Neuronal stem cell (in vitro differentiated cells): ENCODE data around the gene GAPVD1.
"Not testable (repeated sequence)": the region's sequence is repeated elsewhere in the genome, so short reads cannot be mapped to it uniquely, and the experiment has no call there.

ENCODE experiments used
- DNase-seq: peaks from one replicate; pipeline ENCODE4 v3.0.0-alpha.2; 2013; ENCODE audit warnings: low spot score
- H2AFZ ChIP-seq: one replicate; pipeline ENCODE4 v1.6.1; 2013; ENCODE audit warnings: mild to moderate bottlenecking, low read length, inconsistent platforms
- H2AK5ac ChIP-seq: 2 replicates; pipeline ENCODE4 v1.6.1; 2013; ENCODE audit warnings: low read depth, mild to moderate bottlenecking, inconsistent platforms, low read length, moderate library complexity, mixed read lengths
- H2BK120ac ChIP-seq: 2 replicates; pipeline ENCODE4 v1.6.1; 2013; ENCODE audit warnings: low read depth, mild to moderate bottlenecking, inconsistent platforms, low read length, moderate library complexity, mixed read lengths
- H2BK12ac ChIP-seq: one replicate; pipeline ENCODE4 v1.6.1; 2013; ENCODE audit warnings: low read length, inconsistent platforms
- H2BK15ac ChIP-seq: 2 replicates; pipeline ENCODE4 v1.6.1; 2013; ENCODE audit warnings: mild to moderate bottlenecking, low read length, inconsistent platforms, mixed read lengths
- H2BK5ac ChIP-seq: one replicate; pipeline ENCODE4 v1.6.1; 2013; ENCODE audit warnings: inconsistent platforms, mild to moderate bottlenecking, low read length, moderate library complexity
- H3K14ac ChIP-seq: one replicate; pipeline ENCODE4 v1.6.1; 2013; ENCODE audit warnings: low read length, inconsistent platforms
- H3K18ac ChIP-seq: 2 replicates; pipeline ENCODE4 v1.6.1; 2013; ENCODE audit warnings: low read length, inconsistent platforms
- H3K23ac ChIP-seq: 2 replicates; pipeline ENCODE4 v1.6.1; 2013; ENCODE audit warnings: low read depth, mild to moderate bottlenecking, mixed read lengths, low read length, inconsistent platforms; ENCODE audit not compliant: poor library complexity
- H3K27ac ChIP-seq: replicated peaks from 3 replicates; pipeline ENCODE4 v1.5.1; 2013; ENCODE audit warnings: low read length, inconsistent platforms
- H3K27me3 ChIP-seq, 3 experiments: 2 replicates each; pipeline ENCODE4 v1.6.1; 2013; ENCODE audit warnings: low read length in 3 of 3, mild to moderate bottlenecking in 2 of 3, inconsistent platforms in 1 of 3, low read depth in 1 of 3, mixed read lengths in 1 of 3, moderate library complexity in 1 of 3; ENCODE audit not compliant: control insufficient read depth in 3 of 3, insufficient read depth in 3 of 3
- H3K36me3 ChIP-seq, 2 donors: replicated peaks in 1 of 2; 2 replicates each; pipeline ENCODE4 v1.6.1; 2013; ENCODE audit warnings: low read length in 2 of 2; ENCODE audit not compliant: control insufficient read depth in 2 of 2, insufficient read depth in 2 of 2
- H3K4ac ChIP-seq: 2 replicates; pipeline ENCODE4 v1.6.1; 2013; ENCODE audit warnings: inconsistent platforms, mild to moderate bottlenecking, low read length, moderate library complexity
- H3K4me1 ChIP-seq, 2 donors: 1 replicate in 1 of 2; 2 replicates in 1 of 2; pipeline ENCODE4 v1.6.1; 2013; ENCODE audit warnings: low read length in 2 of 2, low read depth in 1 of 2; ENCODE audit not compliant: control insufficient read depth in 2 of 2, insufficient read depth in 1 of 2
- H3K4me2 ChIP-seq: one replicate; pipeline ENCODE4 v1.6.1; 2013; ENCODE audit warnings: mild to moderate bottlenecking, low read length, inconsistent platforms; ENCODE audit not compliant: insufficient read depth, poor library complexity, severe bottlenecking
- H3K4me3 ChIP-seq, 2 donors: 2 replicates each; pipeline ENCODE4 v1.5.1; 2013; ENCODE audit warnings: low read length in 2 of 2, mild to moderate bottlenecking in 2 of 2, inconsistent platforms in 1 of 2, moderate library complexity in 1 of 2
- H3K79me1 ChIP-seq: one replicate; pipeline ENCODE4 v1.6.1; 2013; ENCODE audit warnings: low read depth, mild to moderate bottlenecking, inconsistent platforms, low read length, moderate library complexity
- H3K9ac ChIP-seq: one replicate; pipeline ENCODE4 v1.6.1; 2013; ENCODE audit warnings: mild to moderate bottlenecking, low read depth, low read length, inconsistent platforms; ENCODE audit not compliant: poor library complexity
- H3K9me3 ChIP-seq, 2 donors: replicated peaks in 1 of 2; 2 replicates each; pipeline versions ENCODE3 to v1.6.1; 2013; ENCODE audit warnings: low read length in 2 of 2, mild to moderate bottlenecking in 2 of 2, inconsistent platforms in 1 of 2, low read depth in 1 of 2, mixed read lengths in 1 of 2, moderate library complexity in 1 of 2; ENCODE audit not compliant: control insufficient read depth in 2 of 2, insufficient read depth in 1 of 2
- H4K8ac ChIP-seq: one replicate; pipeline ENCODE4 v1.6.1; 2013; ENCODE audit warnings: low read depth, mild to moderate bottlenecking, inconsistent platforms, low read length, moderate library complexity
- H4K91ac ChIP-seq: one replicate; pipeline ENCODE4 v1.6.1; 2013; ENCODE audit warnings: low read length, low read depth, mild to moderate bottlenecking, inconsistent platforms; ENCODE audit not compliant: poor library complexity
- WGBS, 2 donors: extraction: QIAGEN DNeasy Blood & Tissue Kit; methylation state at CpG; one replicate each; pipeline ENCODE4 v1.1.7; 2013; ENCODE audit warnings: missing lambda C conversion rate in 2 of 2, mixed read lengths in 1 of 2; ENCODE audit not compliant: insufficient read length in 2 of 2, insufficient replicate concordance in 1 of 2; ENCODE audit errors: extremely low coverage in 2 of 2; 5-methylcytosine and 5-hydroxymethylcytosine counted together

GAPVD1 gene

GRCh38 chr9:125399165-125399564, 137.5 kb downstream of the GAPVD1 start:
- no peak overlapping the region for H4K91ac ChIP-seq
- no peaks in the 10 kb centered on the region for H3K9me3 ChIP-seq
- no peak overlapping the region for H3K9ac ChIP-seq
- no peak overlapping the region for H3K4ac ChIP-seq
- no peak overlapping the region for H3K27ac ChIP-seq
- H3K4me3 ChIP-seq: no peak overlapping the region
- H2BK120ac ChIP-seq: no peak overlapping the region
- no peak for DNase-seq
- no peak overlapping the region for H3K23ac ChIP-seq
- no peak overlapping the region for H2BK15ac ChIP-seq
- WGBS, 2 donors: no CpG with 5 or more reads among the region's 12 CpGs
- H3K18ac ChIP-seq: no peak overlapping the region
- H2BK12ac ChIP-seq: no peak overlapping the region
- no peak overlapping the region for H3K4me2 ChIP-seq
- H3K14ac ChIP-seq: no peak overlapping the region
- no peaks in the 10 kb centered on the region for H3K27me3 ChIP-seq
- peak overlapping the region; percentile 57 for H2BK5ac ChIP-seq
- no peaks in the 10 kb centered on the region for H3K4me1 ChIP-seq
- H3K79me1 ChIP-seq: no peaks in the 10 kb centered on the region
- no peak overlapping the region for H4K8ac ChIP-seq
- no peak overlapping the region for H2AFZ ChIP-seq
- H3K36me3 ChIP-seq: no peaks in the 10 kb centered on the region
- peak overlapping the region; percentile 72 for H2AK5ac ChIP-seq

DNA sequence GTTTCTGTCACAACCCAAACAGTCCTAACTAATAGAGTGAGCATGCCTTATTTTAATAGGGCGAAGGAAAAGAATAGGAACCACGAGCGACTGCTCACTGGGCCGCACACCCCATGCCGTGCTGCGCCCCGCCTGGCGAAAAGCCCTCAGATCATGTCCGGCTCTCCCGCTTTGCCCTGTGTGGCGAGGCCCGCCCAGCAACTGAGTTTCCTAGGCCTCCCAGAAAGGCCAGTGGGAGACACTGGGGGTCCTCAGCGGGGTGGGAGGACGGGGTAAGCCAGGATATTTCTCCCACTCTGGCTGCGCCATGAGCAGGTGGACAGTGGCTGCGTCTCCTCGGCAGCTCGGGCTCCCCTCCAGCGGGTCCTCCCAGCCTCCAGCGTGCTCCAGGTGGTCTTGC, 138.0 kb downstream of the GAPVD1 start:
- Histone ChIP-seq H2BK5ac (peak overlapping the region; percentile 57), H3K27me3 (no peaks in the 10 kb centered on the region), H3K79me1 (no peaks in the 10 kb centered on the region), H2BK12ac (peak overlapping the region; percentile 73), H2AFZ (peak overlapping the region; percentile 69), H3K14ac (no peak overlapping the region), H2BK120ac (no peak overlapping the region), H3K36me3 (no peaks in the 10 kb centered on the region), H3K4me3 (peak overlapping the region in 1 of 2 donors; percentile 24), H4K91ac (no peak overlapping the region), H2AK5ac (peak overlapping the region; percentile 72), H3K23ac (peak overlapping the region; percentile 43), H4K8ac (no peak overlapping the region), H3K4ac (peak overlapping the region; percentile 66), H3K9ac (no peak overlapping the region), H2BK15ac (no peak overlapping the region), H3K27ac (no peak overlapping the region), H3K4me1 (no peaks in the 10 kb centered on the region), H3K4me2 (no peak overlapping the region), H3K9me3 (no peaks in the 10 kb centered on the region), H3K18ac (peak overlapping the region; percentile 59)
- WGBS, 2 donors: no CpG with 5 or more reads among the region's 20 CpGs
- DNase-seq: no peak

GRCh38 chr9:125400232-125400631, 138.6 kb downstream of the GAPVD1 start:
- H3K36me3 ChIP-seq, H2BK12ac ChIP-seq, H3K9me3 ChIP-seq, H3K27ac ChIP-seq, H3K79me1 ChIP-seq, H3K23ac ChIP-seq, H3K9ac ChIP-seq, H3K4me1 ChIP-seq, H3K14ac ChIP-seq, H3K18ac ChIP-seq, H3K4ac ChIP-seq, H3K27me3 ChIP-seq, H3K4me2 ChIP-seq, H3K4me3 ChIP-seq, DNase-seq, H2BK120ac ChIP-seq, H4K91ac ChIP-seq, H2AK5ac ChIP-seq, H4K8ac ChIP-seq, H2BK15ac ChIP-seq: not testable (repeated sequence)
- Histone ChIP-seq H2BK5ac (peak overlapping the region; percentile 57), H2AFZ (peak overlapping the region; percentile 69)
- WGBS, 2 donors: no CpG with 5 or more reads among the region's 8 CpGs

- no peak overlapping the region for H3K27ac ChIP-seq
- H3K18ac ChIP-seq: no peak overlapping the region
- H3K36me3 ChIP-seq: no peaks in the 10 kb centered on the region
- H2BK5ac ChIP-seq: no peak overlapping the region
- H2BK15ac ChIP-seq: no peak overlapping the region
- no peak overlapping the region for H4K8ac ChIP-seq
- H3K23ac ChIP-seq: no peak overlapping the region
- no peaks in the 10 kb centered on the region for H3K79me1 ChIP-seq
- H3K4me3 ChIP-seq: no peak overlapping the region
- H4K91ac ChIP-seq: no peak overlapping the region
- H2AFZ ChIP-seq: peak overlapping the region; percentile 25
- no peak overlapping the region for H3K4me2 ChIP-seq
- no peaks in the 10 kb centered on the region for H3K9me3 ChIP-seq
- no peak overlapping the region for H3K4ac ChIP-seq
- H2AK5ac ChIP-seq: no peak overlapping the region
- H2BK120ac ChIP-seq: no peak overlapping the region
- DNase-seq: no peak
- H2BK12ac ChIP-seq: no peak overlapping the region
- no peak overlapping the region for H3K9ac ChIP-seq
- H3K27me3 ChIP-seq: peaks cover 0 to 6% (median 0%) of the 10 kb centered on the region in 3 experiments
- no CpG with 5 or more reads among the region's 12 CpGs for WGBS, 2 donors
- H3K14ac ChIP-seq: no peak overlapping the region
- H3K4me1 ChIP-seq: no peaks in the 10 kb centered on the region
These were observed 139.4 kb downstream of the GAPVD1 start for GRCh38 chr9:125400725-125401716.
